ENCODE measurements around the gene KRTDAP.
A peak's percentile ranks its signal among the peaks of the same experiment; 100 is the strongest.

KRTDAP gene

GRCh38 chr19:35512831-35513627 lies 22.8 kb upstream of the KRTDAP start:
- no peak for DNase-seq (ENCODE audit: low read depth)

- DNase-seq (ENCODE audit: low read depth) = no peak
Measured at GRCh38 chr19:35511337-35511736, 21.1 kb upstream of the KRTDAP start.

- DNase-seq (ENCODE audit: low read depth) = no peak
Measured at GRCh38 chr19:35510626-35510964, 20.3 kb upstream of the KRTDAP start.

- peak; percentile 52 for DNase-seq (ENCODE audit: low read depth)
Measured at GRCh38 chr19:35509861-35510625, 19.8 kb upstream of the KRTDAP start.

- peak; percentile 19 for DNase-seq (ENCODE audit: low read depth)
Measured at GRCh38 chr19:35509018-35509652, 18.9 kb upstream of the KRTDAP start.

GRCh38 chr19:35508129-35508528 lies 17.9 kb upstream of the KRTDAP start:
- DNase-seq (ENCODE audit: low read depth) = no peak

GRCh38 chr19:35507561-35507960 lies 17.3 kb upstream of the KRTDAP start:
- DNase-seq (ENCODE audit: low read depth) = no peak

- DNase-seq (ENCODE audit: low read depth) = no peak
Measured at GRCh38 chr19:35506011-35506410, 15.7 kb upstream of the KRTDAP start.

- DNase-seq (ENCODE audit: low read depth) = no peak
Measured at GRCh38 chr19:35502751-35503150, 12.5 kb upstream of the KRTDAP start.

- no peak for DNase-seq (ENCODE audit: low read depth)
Measured at GRCh38 chr19:35501684-35502083, 11.4 kb upstream of the KRTDAP start.

GRCh38 chr19:35500611-35501010 lies 10.3 kb upstream of the KRTDAP start:
- DNase-seq (ENCODE audit: low read depth) = no peak

GRCh38 chr19:35498984-35499527 lies 8.8 kb upstream of the KRTDAP start:
- DNase-seq (ENCODE audit: low read depth) = no peak

GRCh38 chr19:35498220-35498619 lies 8.0 kb upstream of the KRTDAP start:
- DNase-seq (ENCODE audit: low read depth) = no peak

GRCh38 chr19:35497406-35497805 lies 7.1 kb upstream of the KRTDAP start:
- DNase-seq (ENCODE audit: low read depth) = no peak

- peak; percentile 89 for DNase-seq (ENCODE audit: low read depth)
Measured at GRCh38 chr19:35495107-35496064, 5.1 kb upstream of the KRTDAP start.

- no peak for DNase-seq (ENCODE audit: low read depth)
Measured at GRCh38 chr19:35493971-35494370, 3.7 kb upstream of the KRTDAP start.

- no peak for DNase-seq (ENCODE audit: low read depth)
Measured at GRCh38 chr19:35491836-35492360, 1.6 kb upstream of the KRTDAP start.

- no peak for DNase-seq (ENCODE audit: low read depth)
Measured at GRCh38 chr19:35488677-35489076, 1.6 kb downstream of the KRTDAP start.

GRCh38 chr19:35487656-35488182 lies 2.5 kb downstream of the KRTDAP start:
- DNase-seq (ENCODE audit: low read depth) = no peak

GRCh38 chr19:35486268-35486708 lies 4.0 kb downstream of the KRTDAP start:
- no peak for DNase-seq (ENCODE audit: low read depth)
